GM18861 (cell line): ENCODE results near the gene GPS1.

Source experiments
- ATAC-seq: cut with Tn5 transposase; IDR thresholded peaks from one replicate; pipeline ENCODE4 v1.9.1; 2021; ENCODE audit not compliant: unreplicated experiment

The GPS1 gene

GRCh38 chr17:82098939-82099763 lies 47.5 kb downstream of the GPS1 start:
- peak; percentile 4 for ATAC-seq

- ATAC-seq = no peak
Observed at GRCh38 chr17:82100502-82101298, 49.0 kb downstream of the GPS1 start.

DNA sequence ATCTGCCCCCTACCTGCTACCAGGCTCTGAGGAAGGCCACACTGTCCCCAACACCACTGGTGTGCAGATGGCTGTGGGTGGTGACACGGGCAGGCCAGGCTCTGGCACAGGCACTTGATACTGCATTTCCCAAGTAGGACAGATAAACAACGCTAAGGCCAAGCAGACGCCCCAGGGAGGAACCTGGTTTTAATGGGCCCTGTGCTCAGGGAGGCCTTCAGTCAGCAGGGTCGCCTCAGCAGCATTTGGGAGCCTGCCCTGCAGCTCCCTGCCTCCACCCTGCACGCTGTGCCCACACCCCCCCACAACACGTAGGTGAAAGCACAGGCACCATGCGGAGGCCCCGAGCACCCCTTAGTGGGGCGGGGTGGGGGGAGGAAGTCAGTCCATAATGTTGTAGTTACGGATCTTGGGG lies 49.6 kb downstream of the GPS1 start:
- ATAC-seq = no peak

DNA sequence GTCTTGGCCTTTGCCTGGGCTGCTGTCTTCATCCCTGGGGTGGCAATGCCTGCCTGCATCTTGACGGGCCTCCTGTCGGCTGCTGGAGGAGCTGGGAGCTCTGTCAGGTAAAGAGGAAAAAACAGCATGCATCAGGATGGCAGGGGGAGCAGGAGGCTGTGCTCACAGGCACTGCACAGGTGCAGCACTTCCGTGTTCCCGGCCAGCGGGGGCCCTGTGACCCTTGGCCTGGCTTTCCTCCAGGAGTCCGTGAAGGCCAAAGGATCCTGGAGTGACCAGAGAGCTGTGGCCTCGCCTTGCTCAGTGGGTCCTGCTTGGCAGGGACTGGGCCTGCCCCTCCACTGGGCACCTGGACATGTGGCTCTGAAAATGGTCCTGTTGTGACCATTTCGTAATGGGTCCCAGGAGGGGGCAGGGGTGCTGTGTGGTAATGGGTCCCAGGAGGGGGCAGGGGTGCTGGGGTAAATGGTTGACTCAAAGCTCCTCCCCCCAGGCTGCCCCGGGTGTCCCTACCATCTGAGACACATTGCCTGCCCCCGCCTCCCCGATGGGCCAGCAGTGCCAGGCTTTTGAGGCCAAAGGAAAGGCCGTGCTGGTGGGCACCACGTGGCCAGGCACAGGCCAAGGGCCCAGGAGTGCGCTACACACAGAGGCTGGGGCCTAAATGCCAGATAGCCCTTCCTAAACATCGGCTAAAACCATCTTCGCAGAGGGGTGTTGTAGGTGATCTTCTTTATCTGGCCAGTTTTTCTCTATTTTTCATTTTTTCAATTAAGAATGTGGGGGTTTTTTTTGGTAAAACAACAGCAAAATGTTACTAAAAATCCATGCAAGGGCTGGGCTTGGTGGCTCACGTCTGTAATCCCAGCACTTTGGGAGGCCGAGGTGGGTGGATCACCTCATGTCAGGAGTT lies 50.3 kb downstream of the GPS1 start:
- ATAC-seq = no peak

- no peak for ATAC-seq
Observed at GRCh38 chr17:82103553-82104451, 52.1 kb downstream of the GPS1 start.

DNA sequence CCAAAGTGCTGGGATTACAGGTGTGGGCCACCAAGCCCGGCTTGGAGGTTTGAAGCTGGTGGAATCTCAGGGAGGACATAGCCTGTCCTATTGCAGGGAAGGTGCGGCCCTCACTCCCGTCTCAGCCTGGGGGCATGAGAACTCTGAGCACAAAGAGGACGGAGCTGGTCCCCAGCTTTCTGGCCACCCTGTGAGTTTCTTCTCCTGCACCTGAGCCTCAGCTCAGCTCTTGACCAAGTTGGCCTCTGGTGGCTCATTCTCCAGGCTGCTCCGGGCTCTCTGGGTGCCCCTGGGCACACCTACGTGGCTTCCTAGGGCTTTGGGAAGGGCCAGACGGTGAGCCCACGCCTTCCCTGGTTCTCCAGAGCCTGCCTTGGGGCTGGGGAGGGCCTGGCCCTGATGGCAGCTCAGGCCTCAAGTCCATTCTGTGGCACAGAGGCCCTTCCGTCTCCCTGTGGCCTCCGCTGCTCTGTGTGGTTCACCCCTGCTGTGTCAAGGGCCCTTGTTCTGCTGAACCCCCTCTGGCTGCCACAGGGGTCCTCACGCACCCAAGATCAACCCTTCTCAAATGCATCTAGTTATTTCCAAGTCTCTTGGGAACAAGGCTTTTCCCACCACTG lies 53.2 kb downstream of the GPS1 start:
- ATAC-seq = no peak

- ATAC-seq = no peak
Observed at GRCh38 chr17:82105417-82105881, 53.8 kb downstream of the GPS1 start.

- peak; percentile 68 for ATAC-seq
Observed at GRCh38 chr17:82105882-82106687, 54.4 kb downstream of the GPS1 start.

DNA sequence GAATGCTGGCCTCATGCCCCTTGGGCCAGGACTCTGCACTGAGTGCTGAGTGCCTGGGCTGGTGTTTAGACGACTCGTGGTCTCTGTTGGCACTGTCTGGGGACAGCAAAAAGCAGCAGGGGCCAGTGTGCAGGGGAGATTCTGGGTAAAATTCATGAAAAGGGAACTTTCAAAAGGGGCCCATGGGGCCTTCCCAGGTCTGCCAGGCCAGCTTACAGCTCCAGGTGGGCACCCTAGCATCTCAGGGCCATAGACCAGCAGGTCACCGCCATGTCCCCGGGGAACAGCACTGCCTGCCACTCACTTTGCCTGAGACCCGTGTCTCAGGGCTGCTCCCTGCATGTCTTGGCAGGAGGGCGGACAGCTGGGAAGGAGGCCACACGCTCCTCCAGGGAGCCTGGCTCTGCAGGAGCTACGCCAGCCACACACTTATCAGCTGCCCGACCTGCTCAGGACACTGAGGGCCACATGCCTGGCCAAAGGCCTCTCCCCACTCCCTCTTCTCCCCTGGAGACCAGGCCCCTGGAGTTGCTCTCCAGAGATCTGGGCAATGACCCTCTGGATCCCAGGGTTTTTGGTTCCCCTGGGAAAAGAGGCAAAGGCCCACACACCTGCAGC lies 55.1 kb downstream of the GPS1 start:
- no peak for ATAC-seq
